HCT116 (cell line): ENCODE data around the gene FIBCD1.

Experiments used
- CTCF ChIP-seq, 3 experiments: fragments of 200-600 bp in 1 of 3; sonication (generic) in 1 of 3; IDR thresholded peaks in 2 of 3; conservative IDR thresholded peaks in 1 of 3; 2 replicates each; pipeline ENCODE4 v1.5.1; 2012 to 2017; ENCODE audit warnings: low read depth in 2 of 3, low read length in 2 of 3, antibody characterized with exemption in 1 of 3, borderline replicate concordance in 1 of 3, control low read depth in 1 of 3, mild to moderate bottlenecking in 1 of 3, mixed read lengths in 1 of 3, mixed run types in 1 of 3, moderate library complexity in 1 of 3; ENCODE audit not compliant: insufficient read depth in 1 of 3
- EZH2phosphoT487 ChIP-seq: fragments of 200-600 bp; IDR thresholded peaks from 2 replicates; pipeline ENCODE4 v1.6.1; 2018; ENCODE audit warnings: antibody characterized with exemption, borderline replicate concordance
- MAX ChIP-seq: IDR thresholded peaks from 2 replicates; pipeline ENCODE4 v1.6.1; 2012
- POLR2A ChIP-seq: IDR thresholded peaks from 2 replicates; pipeline ENCODE4 v1.7.0; 2011; ENCODE audit warnings: borderline replicate concordance; ENCODE audit not compliant: insufficient read depth, insufficient read length; ENCODE audit errors: extremely low read depth
- SIN3A ChIP-seq: IDR thresholded peaks from 2 replicates; pipeline ENCODE4 v1.6.1; 2012; ENCODE audit warnings: low read depth
- YY1 ChIP-seq: IDR thresholded peaks from 2 replicates; pipeline ENCODE4 v1.6.1; 2011; ENCODE audit warnings: low read length, low read depth, moderate library complexity, mild to moderate bottlenecking; ENCODE audit not compliant: insufficient replicate concordance; ENCODE audit errors: extremely low read depth
- ZNF274 ChIP-seq: fragments of 200-500 bp; sonication (Bioruptor generic); IDR thresholded peaks from 2 replicates; pipeline ENCODE4 v1.6.1; 2014; ENCODE audit warnings: mild to moderate bottlenecking, low read depth, low read length, inconsistent platforms

GRCh38 chr9:130920233-130920632 is 18.8 kb downstream of the FIBCD1 start:
- TF ChIP-seq MAX: no peak
- no peak for TF ChIP-seq SIN3A
- TF ChIP-seq CTCF (IDR thresholded peaks at IDR 0.05 in 2 of 3, conservative IDR thresholded peaks at IDR 0.05 in 1 of 3; ENCODE audit: borderline replicate concordance in 1 of 3, insufficient read depth in 1 of 3, low read depth in 2 of 3, low read length in 2 of 3): no peak
- TF ChIP-seq POLR2A: no peak
- TF ChIP-seq ZNF274: no peak
- no peak for TF ChIP-seq EZH2phosphoT487
- TF ChIP-seq YY1: no peak
